Activated T-helper 1 cell treated with anti-CD3 and anti-CD28 coated beads, Interleukin-12 subunit alpha, Interleukin-12 subunit beta, Interleukin-2, Interleukin-4 antibody, amounts not matched to agents 30 ng/mL and 10 ng/mL and 1 ng/mL, durations not matched to agents 14 hours and 24 hours and 36 hours (primary cell): Measurements from ENCODE around the gene WWC2. TPM values are rescaled to one million over a fixed set of nuclear protein-coding genes. Genes with fewer than 3 reads are reported as not detected.

Source experiments
- DNase-seq: peaks from one replicate; pipeline ENCODE4 v3.0.0; 2021; ENCODE audit warnings: low spot score
- H3K27ac Mint-ChIP-seq: one replicate; pipeline ENCODE4 v1.8.0; 2021; ENCODE audit warnings: mild to moderate bottlenecking, mixed read lengths
- H3K27me3 Mint-ChIP-seq: one replicate; pipeline ENCODE4 v1.8.0; 2022; ENCODE audit warnings: mild to moderate bottlenecking, moderate library complexity, mixed read lengths; ENCODE audit not compliant: insufficient read depth
- H3K36me3 Mint-ChIP-seq: one replicate; pipeline ENCODE4 v1.8.0; 2021; ENCODE audit warnings: low read depth, mixed read lengths
- H3K4me1 Mint-ChIP-seq: one replicate; pipeline ENCODE4 v1.8.0; 2021; ENCODE audit warnings: low read depth, mixed read lengths
- H3K4me3 Mint-ChIP-seq: one replicate; pipeline ENCODE4 v1.8.0; 2021; ENCODE audit warnings: mild to moderate bottlenecking, moderate library complexity, mixed read lengths
- H3K9me3 Mint-ChIP-seq: one replicate; pipeline ENCODE4 v1.8.0; 2021; ENCODE audit warnings: mixed read lengths
- intact Hi-C: fragments of 100-400 bp; cut with micrococcal nuclease; formaldehyde crosslinking; loops from one replicate; pipeline ENCODE4 v1.15.1; 2024
- total RNA-seq: library from RNA; stranded (reverse); gene quantifications from 2 replicates; pipeline ENCODE4 v1.2.3, GENCODE V29; 2022

The WWC2 gene
- total RNA-seq, 1 donor from 2014 or later, result 0.75 TPM

DNA sequence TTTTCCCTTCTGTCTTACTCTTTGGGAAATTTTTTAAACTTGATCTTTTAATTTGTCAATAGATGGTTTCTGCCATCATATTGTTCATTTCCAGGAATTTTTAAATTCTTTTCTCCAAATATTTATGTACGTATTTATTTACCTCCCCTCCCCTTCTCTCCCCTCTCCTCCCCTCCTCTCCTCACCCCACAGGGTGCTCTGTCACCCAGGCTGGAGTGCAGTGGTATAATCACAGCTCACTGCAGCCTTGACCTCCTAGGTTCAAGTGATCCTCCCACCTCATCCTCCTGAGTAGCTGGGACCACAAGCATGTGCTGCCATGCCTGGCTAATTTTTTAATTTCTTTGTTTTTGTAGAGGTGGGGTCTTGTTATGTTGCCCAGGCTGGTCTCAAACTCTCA is 73.8 kb downstream of the WWC2 start:
- Mint-ChIP-seq H3K36me3 (no peaks in the 10 kb centered on the region), H3K9me3 (no peaks in the 10 kb centered on the region), H3K4me1 (no peaks in the 10 kb centered on the region), H3K4me3 (no peak overlapping the region), H3K27me3 (peaks cover 7% of the 10 kb centered on the region), H3K27ac (no peak overlapping the region)
- intact Hi-C loops, result no loop called here
- DNase-seq, result no peak

DNA sequence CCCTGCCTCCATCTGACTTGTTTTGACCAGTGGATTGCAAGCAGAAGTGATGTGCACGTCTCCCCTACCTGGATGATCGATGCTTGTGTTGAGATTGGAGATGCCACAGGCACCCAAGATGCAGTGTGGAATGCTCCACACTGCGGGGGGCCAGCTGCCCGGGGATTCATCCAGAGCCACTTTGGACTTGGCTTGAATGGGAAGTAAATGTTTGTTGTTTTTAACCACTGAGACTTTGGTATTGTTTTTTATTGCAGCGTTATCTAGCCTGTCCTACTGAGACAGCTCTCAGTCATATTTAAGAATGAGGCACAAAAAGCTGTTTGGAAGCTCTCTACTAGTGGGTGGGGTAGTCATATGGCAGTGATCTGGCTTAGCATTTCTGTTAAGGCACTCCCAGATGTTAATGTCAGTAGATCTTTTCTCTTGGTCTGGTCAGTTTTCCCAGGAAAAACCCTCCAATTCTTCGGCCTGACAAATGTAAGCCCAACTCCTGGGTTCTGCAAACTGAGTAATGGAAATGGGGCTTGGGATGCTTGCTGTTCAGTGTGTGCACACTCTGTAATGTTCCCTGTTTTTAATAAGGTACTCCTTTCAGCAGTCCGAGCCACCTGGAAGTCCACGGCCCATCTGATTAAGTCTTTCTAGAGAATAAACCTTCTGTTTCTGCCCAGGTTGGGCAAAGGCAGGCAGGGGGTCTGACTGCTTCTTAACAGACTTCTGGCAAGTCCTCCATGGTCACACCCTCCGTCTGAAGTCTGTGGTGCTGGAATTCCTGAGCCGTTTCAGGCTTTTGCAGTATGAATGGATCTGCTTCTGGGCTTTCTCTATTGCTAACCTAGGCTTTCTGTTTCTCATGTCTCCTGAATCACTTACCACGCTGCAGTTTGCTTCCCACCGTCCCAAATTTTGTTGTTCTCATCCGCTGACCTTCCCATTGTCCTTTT is 74.8 kb downstream of the WWC2 start:
- Mint-ChIP-seq H3K27me3 (peaks cover 9% of the 10 kb centered on the region), H3K27ac (no peak overlapping the region), H3K4me1 (no peaks in the 10 kb centered on the region), H3K9me3 (no peaks in the 10 kb centered on the region), H3K4me3 (no peak overlapping the region), H3K36me3 (no peaks in the 10 kb centered on the region)
- no peak for DNase-seq
- intact Hi-C loops, result no loop called here

DNA sequence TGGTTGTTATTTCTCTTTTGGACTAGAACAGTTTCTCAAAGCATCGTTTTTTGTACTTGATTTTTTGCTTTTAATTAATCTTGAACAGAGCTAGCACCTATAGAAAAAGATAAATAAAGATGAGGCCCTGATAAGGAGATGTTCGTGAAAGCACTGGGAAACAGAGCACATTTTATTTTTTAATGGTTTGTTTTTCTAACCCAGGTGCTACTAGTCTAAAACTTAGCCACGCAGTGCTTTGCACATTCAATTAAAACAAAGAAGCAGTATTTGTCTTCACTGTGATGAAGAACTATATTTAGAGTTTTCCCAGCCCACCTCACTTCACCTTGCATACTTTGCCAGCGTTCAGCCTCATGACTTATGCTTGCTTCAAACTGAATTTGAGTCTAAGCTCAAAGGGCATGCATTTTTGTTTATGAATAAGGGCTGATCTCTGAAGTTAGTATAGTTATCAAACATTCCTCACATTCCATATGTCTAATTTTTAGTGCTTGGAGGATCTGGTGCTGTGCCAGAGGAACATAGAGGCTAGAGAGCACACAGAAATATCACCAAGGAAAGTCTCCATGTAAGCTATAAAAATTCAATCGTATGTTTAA is 76.7 kb downstream of the WWC2 start:
- Mint-ChIP-seq H3K27me3 (peaks cover 20% of the 10 kb centered on the region), H3K4me1 (no peaks in the 10 kb centered on the region), H3K9me3 (no peaks in the 10 kb centered on the region), H3K4me3 (no peak overlapping the region), H3K36me3 (no peaks in the 10 kb centered on the region), H3K27ac (no peak overlapping the region)
- intact Hi-C loops, result no loop called here
- DNase-seq, result no peak

DNA sequence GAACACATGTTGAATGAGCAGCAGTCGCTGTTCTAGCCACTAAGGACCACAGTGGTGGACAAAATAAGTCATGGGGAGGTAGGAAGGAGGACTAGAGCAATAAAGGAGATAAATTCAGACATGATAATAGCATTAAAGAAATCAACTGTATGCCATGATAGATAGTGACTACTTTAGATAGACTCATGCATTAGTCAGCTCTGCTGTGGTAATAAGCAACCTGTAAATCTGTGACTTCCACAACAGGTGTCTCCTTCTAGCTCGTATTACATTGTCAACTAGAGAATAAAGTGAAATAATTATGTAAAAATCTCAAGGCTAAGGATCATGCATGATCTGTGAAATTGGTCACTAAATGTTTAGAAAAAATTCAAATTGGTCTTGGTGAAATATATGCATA is 77.9 kb downstream of the WWC2 start:
- Mint-ChIP-seq H3K27me3 (peaks cover 21% of the 10 kb centered on the region), H3K36me3 (no peaks in the 10 kb centered on the region), H3K9me3 (no peaks in the 10 kb centered on the region), H3K27ac (no peak overlapping the region), H3K4me3 (no peak overlapping the region), H3K4me1 (no peaks in the 10 kb centered on the region)
- intact Hi-C loops, result no loop called here
- no peak for DNase-seq

DNA sequence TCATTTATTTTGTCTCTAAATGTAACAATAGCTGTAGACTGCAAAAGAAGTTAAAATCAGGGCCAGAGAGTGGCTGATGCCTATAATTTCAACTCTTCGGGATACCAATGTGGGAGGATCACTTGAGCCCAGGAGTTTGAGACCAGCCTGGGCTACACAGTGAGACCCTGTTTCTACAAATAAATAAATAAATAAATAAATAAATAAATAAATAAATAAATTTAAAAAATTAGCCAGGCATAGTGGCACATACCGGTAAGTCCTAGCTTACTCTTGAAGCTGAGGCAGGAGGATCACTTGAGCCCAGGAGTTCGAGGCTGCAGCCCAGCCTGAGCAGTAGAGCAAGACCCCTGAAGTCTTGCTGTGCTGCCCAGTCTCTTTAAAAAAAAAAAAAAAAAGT is 79.1 kb downstream of the WWC2 start:
- Mint-ChIP-seq H3K27ac (no peak overlapping the region), H3K27me3 (peaks cover 22% of the 10 kb centered on the region), H3K4me3 (no peak overlapping the region), H3K9me3 (no peaks in the 10 kb centered on the region), H3K4me1 (no peaks in the 10 kb centered on the region), H3K36me3 (no peaks in the 10 kb centered on the region)
- intact Hi-C loops, result no loop called here
- DNase-seq, result no peak

DNA sequence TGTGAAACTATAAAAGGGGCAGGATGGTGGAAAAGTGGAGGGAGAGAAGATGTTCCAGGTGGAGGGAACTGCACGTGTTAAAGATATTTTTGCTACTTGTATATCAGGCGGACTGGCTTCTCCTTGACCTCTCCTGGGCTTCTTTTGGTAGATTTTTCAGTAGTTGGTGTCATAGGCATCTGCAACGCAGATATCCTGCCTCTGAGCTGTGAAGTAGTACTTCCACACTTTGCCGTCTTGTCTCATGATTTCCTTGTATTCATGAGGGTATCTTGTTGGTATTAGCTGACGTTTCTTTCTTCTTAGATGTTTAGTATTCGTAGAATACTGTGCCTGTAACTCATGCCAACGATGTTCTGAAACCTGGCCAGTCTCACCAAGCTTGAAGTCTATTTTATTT is 81.0 kb downstream of the WWC2 start:
- Mint-ChIP-seq H3K36me3 (no peaks in the 10 kb centered on the region), H3K9me3 (peaks cover 7% of the 10 kb centered on the region), H3K4me1 (peaks cover 7% of the 10 kb centered on the region), H3K27me3 (peaks cover 28% of the 10 kb centered on the region), H3K27ac (no peak overlapping the region), H3K4me3 (no peak overlapping the region)
- no peak for DNase-seq
- intact Hi-C loops, result loop anchor here (10.0 kb wide), 1 partner anchor 215 kb away; no protein-coding TSS in a partner anchor

DNA sequence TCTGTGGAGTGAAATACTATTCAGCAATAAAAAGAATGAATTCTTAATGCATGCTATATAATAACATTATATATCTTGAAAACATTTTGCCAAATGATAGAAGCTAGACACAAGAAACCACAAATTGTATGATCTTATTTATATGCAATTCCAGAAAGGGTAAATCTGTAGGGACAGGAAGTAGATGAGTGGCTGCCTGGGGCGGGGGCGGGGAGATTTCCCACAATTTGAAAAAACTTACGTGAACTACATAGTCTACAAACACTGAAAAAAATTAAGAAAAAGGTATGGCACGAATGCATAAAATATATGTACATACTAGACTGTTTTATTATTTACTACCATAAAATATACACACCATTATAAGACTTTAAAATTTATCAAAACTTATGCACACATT is 81.6 kb downstream of the WWC2 start:
- no peak for DNase-seq
- peaks cover 7% of the 10 kb centered on the region for H3K9me3 Mint-ChIP-seq
- H3K36me3 Mint-ChIP-seq, result no peaks in the 10 kb centered on the region
- intact Hi-C loops, result loop anchor here (10.0 kb wide), 1 partner anchor 214 kb away; no protein-coding TSS in a partner anchor
- peaks cover 12% of the 10 kb centered on the region for H3K4me1 Mint-ChIP-seq
- H3K27ac Mint-ChIP-seq, result no peak overlapping the region
- peaks cover 28% of the 10 kb centered on the region for H3K27me3 Mint-ChIP-seq
- no peak overlapping the region for H3K4me3 Mint-ChIP-seq

DNA sequence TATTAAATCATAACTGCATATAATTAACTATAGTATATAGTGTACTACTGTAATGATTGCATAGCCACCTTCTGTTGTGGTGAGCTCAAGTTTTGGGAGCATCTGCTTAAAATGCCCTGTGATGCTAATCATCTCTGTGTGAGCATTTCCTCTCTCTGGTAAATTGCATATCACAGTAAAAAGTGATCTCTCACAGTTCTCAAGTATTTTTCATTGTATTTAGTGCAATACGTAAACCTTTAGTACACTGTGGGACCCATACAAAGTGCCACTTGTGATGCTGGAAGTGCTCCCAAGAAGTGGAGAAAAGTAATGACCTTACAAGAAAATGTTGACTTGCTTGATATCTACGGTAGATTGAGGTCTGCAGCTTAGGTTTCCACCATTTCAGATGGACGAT is 82.0 kb downstream of the WWC2 start:
- Mint-ChIP-seq H3K4me1 (peaks cover 13% of the 10 kb centered on the region), H3K9me3 (peaks cover 7% of the 10 kb centered on the region), H3K27ac (no peak overlapping the region), H3K36me3 (no peaks in the 10 kb centered on the region), H3K27me3 (peaks cover 30% of the 10 kb centered on the region), H3K4me3 (no peak overlapping the region)
- intact Hi-C loops, result loop anchor here (10.0 kb wide), 1 partner anchor 214 kb away; no protein-coding TSS in a partner anchor
- DNase-seq, result no peak

DNA sequence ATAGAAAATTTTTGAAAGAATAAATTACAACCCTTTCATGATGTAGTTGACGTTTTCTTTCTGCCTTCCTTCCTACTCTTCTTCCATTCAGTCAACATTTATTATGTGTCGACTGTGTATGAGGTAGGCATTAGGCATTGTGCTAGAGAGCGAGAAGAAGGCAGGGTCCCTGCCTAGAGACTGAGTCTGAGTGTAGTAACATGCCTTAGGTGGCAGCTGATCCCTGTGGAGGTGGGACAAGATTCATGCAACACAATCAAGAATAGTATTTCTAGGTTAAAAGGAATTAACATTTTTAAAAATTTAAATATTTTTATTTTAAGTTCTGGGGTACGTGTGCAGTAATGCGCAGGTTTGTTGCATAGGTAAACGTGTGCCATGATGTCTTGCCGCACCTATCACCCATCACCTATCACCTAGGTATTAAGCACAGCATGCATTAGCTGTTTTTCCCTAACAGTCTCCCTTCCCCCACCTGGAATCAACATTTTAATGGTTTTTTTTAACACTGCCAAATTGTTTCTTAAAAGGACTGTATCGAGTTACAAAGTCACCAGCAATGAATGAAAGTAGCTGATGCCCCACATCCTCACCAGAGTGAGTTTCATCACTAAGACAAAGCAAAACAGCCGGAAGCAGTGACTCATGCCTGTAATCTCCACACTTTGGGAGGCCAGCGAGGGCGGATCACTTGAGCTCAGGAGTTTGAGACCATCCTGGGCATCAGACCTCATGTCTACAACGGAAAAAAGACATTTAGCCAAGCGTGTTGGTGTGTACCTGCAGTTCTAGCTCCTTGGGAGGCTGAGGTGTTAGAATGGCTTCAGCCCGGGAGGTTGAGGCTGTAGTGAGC is 84.0 kb downstream of the WWC2 start:
- Mint-ChIP-seq H3K27ac (no peak overlapping the region), H3K4me3 (no peak overlapping the region), H3K36me3 (no peaks in the 10 kb centered on the region), H3K9me3 (peaks cover 7% of the 10 kb centered on the region), H3K4me1 (peaks cover 13% of the 10 kb centered on the region), H3K27me3 (peaks cover 33% of the 10 kb centered on the region)
- DNase-seq, result no peak
- intact Hi-C loops, result loop anchor here (10.0 kb wide), 1 partner anchor 212 kb away; no protein-coding TSS in a partner anchor

DNA sequence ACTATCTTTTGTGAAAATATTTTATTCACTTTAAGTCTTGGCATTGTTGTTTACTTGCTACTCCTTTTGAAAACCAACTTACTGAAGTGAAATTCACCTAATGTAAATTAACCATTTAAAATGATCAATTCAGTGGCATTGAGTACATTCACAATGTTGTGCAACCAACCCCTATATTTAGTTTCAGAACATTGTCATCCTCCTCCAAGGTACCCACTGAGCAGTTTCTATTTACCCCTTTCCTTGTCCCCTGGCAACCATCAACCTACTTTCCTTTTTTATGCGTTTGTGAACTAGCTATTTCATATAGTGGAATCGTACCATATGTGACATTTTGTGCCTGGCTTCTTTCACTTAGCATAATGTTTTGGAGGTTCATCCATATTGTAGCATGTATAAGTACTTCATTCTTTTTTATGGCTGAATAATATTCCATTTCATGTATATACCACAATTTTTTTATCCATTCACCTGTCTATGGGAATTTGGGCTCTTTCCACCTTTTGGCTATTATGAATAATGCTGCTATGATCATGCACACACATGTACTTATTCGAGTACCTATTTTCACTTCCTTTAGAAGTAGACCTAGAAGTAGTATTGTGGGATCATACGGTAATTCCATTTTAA is 85.0 kb downstream of the WWC2 start:
- Mint-ChIP-seq H3K27me3 (peaks cover 34% of the 10 kb centered on the region), H3K36me3 (no peaks in the 10 kb centered on the region), H3K27ac (no peak overlapping the region), H3K9me3 (peaks cover 7% of the 10 kb centered on the region), H3K4me3 (no peak overlapping the region), H3K4me1 (peaks cover 13% of the 10 kb centered on the region)
- DNase-seq, result no peak
- intact Hi-C loops, result loop anchor here (2.0 to 10.0 kb wide), 3 partner anchors 85 to 265 kb away; partner anchors contain the start of gene WWC2

DNA sequence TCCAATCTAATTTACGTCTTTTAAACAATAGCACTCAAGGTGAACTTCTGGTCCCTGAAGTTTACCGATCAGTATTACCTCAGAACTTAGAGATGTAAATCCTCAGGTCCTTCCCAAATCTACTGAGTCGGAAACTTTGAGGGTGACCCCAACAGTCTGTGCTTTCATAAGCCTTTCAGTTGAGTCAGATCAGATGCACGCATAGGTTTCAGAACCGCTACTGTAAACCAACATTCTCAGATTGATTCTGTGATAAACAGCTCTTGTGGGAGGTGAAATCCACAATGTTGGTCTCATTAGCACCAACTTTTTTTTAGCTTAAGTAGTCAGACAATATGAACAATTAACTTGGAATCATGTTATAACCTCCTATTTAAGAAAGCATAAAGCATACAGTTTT is 86.0 kb downstream of the WWC2 start:
- intact Hi-C loops, result loop anchor here (1.0 to 10.0 kb wide), 4 partner anchors 86 to 266 kb away; partner anchors contain the start of genes CDKN2AIP and WWC2
- Mint-ChIP-seq H3K4me3 (no peak overlapping the region), H3K27me3 (peaks cover 35% of the 10 kb centered on the region), H3K27ac (no peak overlapping the region), H3K4me1 (peaks cover 13% of the 10 kb centered on the region), H3K9me3 (peaks cover 7% of the 10 kb centered on the region), H3K36me3 (no peaks in the 10 kb centered on the region)
- DNase-seq, result peak; percentile 6

DNA sequence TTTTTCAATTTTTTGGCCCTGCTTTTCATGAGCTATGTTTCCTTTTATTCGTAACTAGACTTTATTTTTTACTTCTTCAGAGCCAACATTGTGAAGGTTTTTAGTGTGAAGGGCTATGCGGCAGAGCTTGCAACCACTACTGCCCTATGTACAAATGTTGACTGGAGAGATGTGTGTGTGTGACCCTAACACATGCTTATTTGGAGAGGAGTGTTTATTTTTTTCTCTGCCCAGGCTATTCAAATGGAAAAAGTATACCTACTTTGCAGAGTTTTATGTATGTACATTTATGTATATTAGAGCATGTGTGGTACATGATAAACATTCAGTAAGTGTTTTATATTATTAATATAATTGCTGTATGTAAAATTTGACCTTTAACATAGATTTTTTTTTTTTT is 86.5 kb downstream of the WWC2 start:
- intact Hi-C loops, result loop anchor here (1.0 to 10.0 kb wide), 4 partner anchors 87 to 267 kb away; partner anchors contain the start of genes CDKN2AIP and WWC2
- no peak for DNase-seq
- peaks cover 13% of the 10 kb centered on the region for H3K4me1 Mint-ChIP-seq
- peaks cover 32% of the 10 kb centered on the region for H3K27me3 Mint-ChIP-seq
- no peak overlapping the region for H3K4me3 Mint-ChIP-seq
- H3K27ac Mint-ChIP-seq, result no peak overlapping the region
- H3K36me3 Mint-ChIP-seq, result no peaks in the 10 kb centered on the region
- peaks cover 7% of the 10 kb centered on the region for H3K9me3 Mint-ChIP-seq
